SK-N-SH treated with all-trans-retinoic acid at 6 μM for 48 hours (cell line): ENCODE results near the gene SRXN1.

Experiments used
- ATAC-seq: fragments of 200-7000 bp; cut with Tn5 transposase; 3 replicates; pipeline ENCODE4 v1.9.1; 2020; ENCODE audit warnings: mild to moderate bottlenecking, moderate library complexity
- ARNTL ChIP-seq: fragments of 450-650 bp; formaldehyde crosslinking; IDR thresholded peaks from 2 replicates; pipeline ENCODE4 v1.5.0; 2020; ENCODE audit warnings: low read depth, mild to moderate bottlenecking, moderate library complexity, borderline replicate concordance
- BACH2 ChIP-seq: fragments of 250-450 bp; sonication (Bioruptor Pico); IDR thresholded peaks from 2 replicates; pipeline ENCODE4 v1.9.0; 2021; ENCODE audit warnings: mild to moderate bottlenecking, borderline replicate concordance
- CSDC2 ChIP-seq: fragments of 250-450 bp; sonication (Bioruptor Pico); IDR thresholded peaks from 2 replicates; pipeline ENCODE4 v1.5.0; 2020; ENCODE audit warnings: mild to moderate bottlenecking, moderate library complexity
- GLIS3 ChIP-seq: fragments of 250-450 bp; sonication (Bioruptor Pico); IDR thresholded peaks from 2 replicates; pipeline ENCODE4 v1.5.0; 2020; ENCODE audit warnings: mild to moderate bottlenecking, moderate library complexity
- ISL1 ChIP-seq: fragments of 250-450 bp; sonication (Bioruptor Pico); IDR thresholded peaks from 2 replicates; pipeline ENCODE4 v2.1.2; 2022; ENCODE audit warnings: mild to moderate bottlenecking, moderate library complexity
- OSR1 ChIP-seq: fragments of 250-450 bp; sonication (Bioruptor Pico); IDR thresholded peaks from 2 replicates; pipeline ENCODE4 v1.8.0; 2022; ENCODE audit warnings: moderate library complexity, mild to moderate bottlenecking, inconsistent platforms
- PPARA ChIP-seq: fragments of 250-450 bp; sonication (Bioruptor Pico); IDR thresholded peaks from 2 replicates; pipeline ENCODE4 v1.5.0; 2020; ENCODE audit warnings: mild to moderate bottlenecking, borderline replicate concordance
- RARB ChIP-seq: fragments of 250-450 bp; sonication (Bioruptor Pico); IDR thresholded peaks from 2 replicates; pipeline ENCODE4 v1.8.0; 2021; ENCODE audit warnings: mild to moderate bottlenecking, moderate library complexity
- SNAI2 ChIP-seq: fragments of 250-450 bp; sonication (Bioruptor Pico); IDR thresholded peaks from 2 replicates; pipeline ENCODE4 v1.5.0; 2020; ENCODE audit warnings: mild to moderate bottlenecking, moderate library complexity
- TCF4 ChIP-seq: fragments of 250-450 bp; sonication (Bioruptor Pico); IDR thresholded peaks from 2 replicates; pipeline ENCODE4 v1.8.0; 2021; ENCODE audit warnings: mild to moderate bottlenecking, moderate library complexity, borderline replicate concordance
- TOX ChIP-seq: fragments of 250-450 bp; sonication (Bioruptor Pico); IDR thresholded peaks from 2 replicates; pipeline ENCODE4 v1.8.0; 2021; ENCODE audit warnings: mild to moderate bottlenecking, moderate library complexity, borderline replicate concordance
- ZC3H10 ChIP-seq: fragments of 250-450 bp; sonication (Bioruptor Pico); IDR thresholded peaks from 2 replicates; pipeline ENCODE4 v1.5.1; 2021; ENCODE audit warnings: mild to moderate bottlenecking, moderate library complexity
- ZFP3 ChIP-seq: fragments of 250-450 bp; sonication (Bioruptor Pico); IDR thresholded peaks from 2 replicates; pipeline ENCODE4 v1.5.0; 2020; ENCODE audit warnings: mild to moderate bottlenecking, moderate library complexity
- ZFP30 ChIP-seq: fragments of 450-650 bp; formaldehyde crosslinking; IDR thresholded peaks from 2 replicates; pipeline ENCODE4 v1.5.0; 2022; ENCODE audit warnings: mild to moderate bottlenecking, moderate library complexity
- ZNF565 ChIP-seq: fragments of 450-650 bp; formaldehyde crosslinking; conservative IDR thresholded peaks from 2 replicates; pipeline ENCODE4 v1.5.0; 2020; ENCODE audit warnings: low read depth, mild to moderate bottlenecking, moderate library complexity
- ZNF70 ChIP-seq: fragments of 450-650 bp; formaldehyde crosslinking; IDR thresholded peaks from 2 replicates; pipeline ENCODE4 v1.5.0; 2020; ENCODE audit warnings: mild to moderate bottlenecking, moderate library complexity
- ZNF8 ChIP-seq: fragments of 450-650 bp; formaldehyde crosslinking; IDR thresholded peaks from 2 replicates; pipeline ENCODE4 v1.5.0; 2020; ENCODE audit warnings: mild to moderate bottlenecking, moderate library complexity
- TF ChIP-seq, protein P1 (sequence below): fragments of 250-450 bp; sonication (Bioruptor Pico); IDR thresholded peaks from 2 replicates; pipeline ENCODE4 v1.5.0; 2020; ENCODE audit warnings: mild to moderate bottlenecking, moderate library complexity
- TF ChIP-seq, protein P2 (sequence below): fragments of 250-450 bp; sonication (Bioruptor Pico); IDR thresholded peaks from 2 replicates; pipeline ENCODE4 v1.5.1; 2020; ENCODE audit warnings: low read depth, mild to moderate bottlenecking, moderate library complexity
- TF ChIP-seq, protein P3 (sequence below): fragments of 250-450 bp; sonication (Bioruptor Pico); IDR thresholded peaks from 2 replicates; pipeline ENCODE4 v1.8.0; 2020; ENCODE audit warnings: mild to moderate bottlenecking, moderate library complexity, borderline replicate concordance
- TF ChIP-seq, protein P4 (sequence below): fragments of 250-450 bp; sonication (Bioruptor Pico); IDR thresholded peaks from 2 replicates; pipeline ENCODE4 v1.8.0; 2021; ENCODE audit warnings: low read depth, mild to moderate bottlenecking, moderate library complexity, borderline replicate concordance
- TF ChIP-seq, protein P5 (sequence below): fragments of 250-450 bp; sonication (Bioruptor Pico); IDR thresholded peaks from 2 replicates; pipeline ENCODE4 v1.5.1; 2021; ENCODE audit warnings: mild to moderate bottlenecking, moderate library complexity

SRXN1 gene

DNA sequence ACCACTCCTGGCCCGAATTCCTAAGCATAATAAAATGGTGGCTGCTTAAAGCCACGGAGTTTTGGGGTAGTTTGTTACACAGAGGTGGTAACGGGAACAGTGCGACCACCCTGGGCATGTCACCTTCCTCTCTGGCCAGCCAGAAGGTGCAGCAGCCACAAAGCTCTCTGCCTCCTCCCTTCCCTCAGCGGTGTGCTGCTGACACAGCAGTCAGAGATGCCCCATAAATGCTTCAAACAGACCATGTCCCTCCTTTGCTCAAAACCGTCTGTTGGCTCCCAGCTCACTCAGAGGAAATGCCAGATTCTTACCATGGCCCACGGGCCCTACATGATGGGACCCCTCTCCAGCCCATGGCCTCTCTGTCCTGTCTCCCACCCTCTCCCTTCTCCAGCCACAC is 30.8 kb downstream of the SRXN1 start:
- no peak for ATAC-seq
- TF ChIP-seq ZFP3 (no peak), TCF4 (CRISPR knock-in tag) (no peak), CSDC2 (CRISPR knock-in tag) (no peak)

DNA sequence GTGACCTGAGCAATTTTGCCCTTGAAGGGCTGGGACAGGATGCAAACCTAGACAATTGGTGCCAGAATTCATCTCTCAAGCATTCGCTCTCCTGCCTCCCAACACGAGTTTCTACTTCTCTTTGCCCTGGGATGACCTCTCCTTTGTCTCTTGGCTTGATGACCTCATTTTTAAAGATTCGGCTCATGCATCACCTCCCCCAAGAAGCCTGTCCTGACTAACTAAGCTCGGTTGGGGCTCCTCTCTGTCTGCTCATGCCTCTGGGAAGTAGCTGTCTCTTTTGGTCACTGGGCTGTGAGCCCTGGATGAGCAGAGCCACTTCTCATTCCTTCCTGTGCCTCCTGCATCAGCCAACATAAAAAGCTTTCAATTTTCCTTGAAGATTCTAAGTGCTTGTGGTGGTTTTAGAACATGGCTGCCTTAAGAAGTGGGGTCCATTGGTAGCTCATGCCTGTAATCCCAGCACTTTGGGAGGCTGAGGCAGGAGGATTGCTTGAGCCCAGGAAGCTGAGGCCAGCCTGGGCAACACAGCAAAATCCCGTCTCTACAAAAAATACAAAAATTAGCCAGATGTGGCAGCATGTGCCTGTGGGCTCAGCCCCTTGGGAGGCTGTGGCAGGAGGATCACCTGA is 31.8 kb downstream of the SRXN1 start:
- no peak; the same call in 2 of the 3 replicates for ATAC-seq
- TF ChIP-seq CSDC2 (CRISPR knock-in tag) (no peak), ISL1 (CRISPR knock-in tag) (no peak), SNAI2 (no peak), TOX (no peak), TCF4 (CRISPR knock-in tag) (no peak), BACH2 (CRISPR knock-in tag) (no peak), PPARA (CRISPR knock-in tag) (no peak), ARNTL (CRISPR knock-in tag) (no peak)
- TF ChIP-seq, protein P1, sequence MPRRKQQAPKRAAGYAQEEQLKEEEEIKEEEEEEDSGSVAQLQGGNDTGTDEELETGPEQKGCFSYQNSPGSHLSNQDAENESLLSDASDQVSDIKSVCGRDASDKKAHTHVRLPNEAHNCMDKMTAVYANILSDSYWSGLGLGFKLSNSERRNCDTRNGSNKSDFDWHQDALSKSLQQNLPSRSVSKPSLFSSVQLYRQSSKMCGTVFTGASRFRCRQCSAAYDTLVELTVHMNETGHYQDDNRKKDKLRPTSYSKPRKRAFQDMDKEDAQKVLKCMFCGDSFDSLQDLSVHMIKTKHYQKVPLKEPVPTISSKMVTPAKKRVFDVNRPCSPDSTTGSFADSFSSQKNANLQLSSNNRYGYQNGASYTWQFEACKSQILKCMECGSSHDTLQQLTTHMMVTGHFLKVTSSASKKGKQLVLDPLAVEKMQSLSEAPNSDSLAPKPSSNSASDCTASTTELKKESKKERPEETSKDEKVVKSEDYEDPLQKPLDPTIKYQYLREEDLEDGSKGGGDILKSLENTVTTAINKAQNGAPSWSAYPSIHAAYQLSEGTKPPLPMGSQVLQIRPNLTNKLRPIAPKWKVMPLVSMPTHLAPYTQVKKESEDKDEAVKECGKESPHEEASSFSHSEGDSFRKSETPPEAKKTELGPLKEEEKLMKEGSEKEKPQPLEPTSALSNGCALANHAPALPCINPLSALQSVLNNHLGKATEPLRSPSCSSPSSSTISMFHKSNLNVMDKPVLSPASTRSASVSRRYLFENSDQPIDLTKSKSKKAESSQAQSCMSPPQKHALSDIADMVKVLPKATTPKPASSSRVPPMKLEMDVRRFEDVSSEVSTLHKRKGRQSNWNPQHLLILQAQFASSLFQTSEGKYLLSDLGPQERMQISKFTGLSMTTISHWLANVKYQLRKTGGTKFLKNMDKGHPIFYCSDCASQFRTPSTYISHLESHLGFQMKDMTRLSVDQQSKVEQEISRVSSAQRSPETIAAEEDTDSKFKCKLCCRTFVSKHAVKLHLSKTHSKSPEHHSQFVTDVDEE (CRISPR knock-in tag), result no peak
- TF ChIP-seq, protein P2, sequence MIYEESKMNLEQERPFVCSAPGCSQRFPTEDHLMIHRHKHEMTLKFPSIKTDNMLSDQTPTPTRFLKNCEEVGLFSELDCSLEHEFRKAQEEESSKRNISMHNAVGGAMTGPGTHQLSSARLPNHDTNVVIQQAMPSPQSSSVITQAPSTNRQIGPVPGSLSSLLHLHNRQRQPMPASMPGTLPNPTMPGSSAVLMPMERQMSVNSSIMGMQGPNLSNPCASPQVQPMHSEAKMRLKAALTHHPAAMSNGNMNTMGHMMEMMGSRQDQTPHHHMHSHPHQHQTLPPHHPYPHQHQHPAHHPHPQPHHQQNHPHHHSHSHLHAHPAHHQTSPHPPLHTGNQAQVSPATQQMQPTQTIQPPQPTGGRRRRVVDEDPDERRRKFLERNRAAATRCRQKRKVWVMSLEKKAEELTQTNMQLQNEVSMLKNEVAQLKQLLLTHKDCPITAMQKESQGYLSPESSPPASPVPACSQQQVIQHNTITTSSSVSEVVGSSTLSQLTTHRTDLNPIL (CRISPR knock-in tag), result no peak
- TF ChIP-seq, protein P3, sequence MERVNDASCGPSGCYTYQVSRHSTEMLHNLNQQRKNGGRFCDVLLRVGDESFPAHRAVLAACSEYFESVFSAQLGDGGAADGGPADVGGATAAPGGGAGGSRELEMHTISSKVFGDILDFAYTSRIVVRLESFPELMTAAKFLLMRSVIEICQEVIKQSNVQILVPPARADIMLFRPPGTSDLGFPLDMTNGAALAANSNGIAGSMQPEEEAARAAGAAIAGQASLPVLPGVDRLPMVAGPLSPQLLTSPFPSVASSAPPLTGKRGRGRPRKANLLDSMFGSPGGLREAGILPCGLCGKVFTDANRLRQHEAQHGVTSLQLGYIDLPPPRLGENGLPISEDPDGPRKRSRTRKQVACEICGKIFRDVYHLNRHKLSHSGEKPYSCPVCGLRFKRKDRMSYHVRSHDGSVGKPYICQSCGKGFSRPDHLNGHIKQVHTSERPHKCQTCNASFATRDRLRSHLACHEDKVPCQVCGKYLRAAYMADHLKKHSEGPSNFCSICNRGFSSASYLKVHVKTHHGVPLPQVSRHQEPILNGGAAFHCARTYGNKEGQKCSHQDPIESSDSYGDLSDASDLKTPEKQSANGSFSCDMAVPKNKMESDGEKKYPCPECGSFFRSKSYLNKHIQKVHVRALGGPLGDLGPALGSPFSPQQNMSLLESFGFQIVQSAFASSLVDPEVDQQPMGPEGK (CRISPR knock-in tag), result no peak

DNA sequence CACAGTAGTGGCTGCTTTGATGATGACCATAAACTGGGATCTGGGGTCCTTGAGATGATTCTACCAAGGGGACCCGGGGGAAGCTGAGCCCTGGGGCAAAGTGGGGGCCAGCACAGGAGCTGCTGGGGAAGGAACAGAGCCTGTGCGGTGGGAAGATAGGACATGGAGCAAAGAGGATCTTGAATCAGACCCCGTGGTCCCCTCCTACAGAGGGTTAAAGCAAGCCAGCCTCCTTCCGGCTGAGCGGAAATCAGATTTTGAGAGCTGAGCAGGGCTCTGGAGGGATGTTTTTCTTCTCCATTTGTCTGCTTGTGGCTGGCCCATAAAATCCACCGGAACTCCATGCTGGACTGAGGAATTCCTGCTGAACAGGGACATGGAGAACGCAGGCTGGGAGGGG is 32.8 kb downstream of the SRXN1 start:
- TF ChIP-seq, protein P4, sequence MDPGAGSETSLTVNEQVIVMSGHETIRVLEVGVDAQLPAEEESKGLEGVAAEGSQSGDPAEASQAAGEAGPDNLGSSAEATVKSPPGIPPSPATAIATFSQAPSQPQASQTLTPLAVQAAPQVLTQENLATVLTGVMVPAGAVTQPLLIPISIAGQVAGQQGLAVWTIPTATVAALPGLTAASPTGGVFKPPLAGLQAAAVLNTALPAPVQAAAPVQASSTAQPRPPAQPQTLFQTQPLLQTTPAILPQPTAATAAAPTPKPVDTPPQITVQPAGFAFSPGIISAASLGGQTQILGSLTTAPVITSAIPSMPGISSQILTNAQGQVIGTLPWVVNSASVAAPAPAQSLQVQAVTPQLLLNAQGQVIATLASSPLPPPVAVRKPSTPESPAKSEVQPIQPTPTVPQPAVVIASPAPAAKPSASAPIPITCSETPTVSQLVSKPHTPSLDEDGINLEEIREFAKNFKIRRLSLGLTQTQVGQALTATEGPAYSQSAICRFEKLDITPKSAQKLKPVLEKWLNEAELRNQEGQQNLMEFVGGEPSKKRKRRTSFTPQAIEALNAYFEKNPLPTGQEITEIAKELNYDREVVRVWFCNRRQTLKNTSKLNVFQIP (CRISPR knock-in tag), result no peak
- no peak for TF ChIP-seq ZNF565 (CRISPR knock-in tag)
- TF ChIP-seq ZC3H10, result no peak
- TF ChIP-seq RARB, result no peak
- TF ChIP-seq OSR1, result no peak
- TF ChIP-seq, protein P3 (CRISPR knock-in tag), result no peak
- no peak for TF ChIP-seq CSDC2 (CRISPR knock-in tag)
- TF ChIP-seq BACH2 (CRISPR knock-in tag), result no peak
- no peak for TF ChIP-seq ZFP3
- no peak for TF ChIP-seq ZFP30 (CRISPR knock-in tag)
- TF ChIP-seq, protein P5, sequence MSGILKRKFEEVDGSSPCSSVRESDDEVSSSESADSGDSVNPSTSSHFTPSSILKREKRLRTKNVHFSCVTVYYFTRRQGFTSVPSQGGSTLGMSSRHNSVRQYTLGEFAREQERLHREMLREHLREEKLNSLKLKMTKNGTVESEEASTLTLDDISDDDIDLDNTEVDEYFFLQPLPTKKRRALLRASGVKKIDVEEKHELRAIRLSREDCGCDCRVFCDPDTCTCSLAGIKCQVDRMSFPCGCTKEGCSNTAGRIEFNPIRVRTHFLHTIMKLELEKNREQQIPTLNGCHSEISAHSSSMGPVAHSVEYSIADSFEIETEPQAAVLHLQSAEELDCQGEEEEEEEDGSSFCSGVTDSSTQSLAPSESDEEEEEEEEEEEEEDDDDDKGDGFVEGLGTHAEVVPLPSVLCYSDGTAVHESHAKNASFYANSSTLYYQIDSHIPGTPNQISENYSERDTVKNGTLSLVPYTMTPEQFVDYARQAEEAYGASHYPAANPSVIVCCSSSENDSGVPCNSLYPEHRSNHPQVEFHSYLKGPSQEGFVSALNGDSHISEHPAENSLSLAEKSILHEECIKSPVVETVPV, result no peak
- TF ChIP-seq TCF4 (CRISPR knock-in tag), result no peak
- no peak for TF ChIP-seq SNAI2
- TF ChIP-seq, protein P2 (CRISPR knock-in tag), result no peak
- TF ChIP-seq ZNF70, result no peak
- no peak for TF ChIP-seq TOX
- no peak for TF ChIP-seq ZNF8 (CRISPR knock-in tag)
- TF ChIP-seq ISL1 (CRISPR knock-in tag), result no peak
- TF ChIP-seq GLIS3 (CRISPR knock-in tag), result no peak
- no peak for TF ChIP-seq ARNTL (CRISPR knock-in tag)
- ATAC-seq, result no peak
